SW480 (cell line): ENCODE measurements around the gene METTL23.
A peak's percentile ranks its signal among the peaks of the same experiment; 100 is the strongest.
"Not testable (repeated sequence)": the region's sequence is repeated elsewhere in the genome, so short reads cannot be mapped to it uniquely, and the experiment has no call there.

ENCODE experiments used
- DNase-seq: peaks from one replicate; pipeline ENCODE4 v3.0.0-alpha.2; 2016; ENCODE audit warnings: low spot score

Gene METTL23

DNA sequence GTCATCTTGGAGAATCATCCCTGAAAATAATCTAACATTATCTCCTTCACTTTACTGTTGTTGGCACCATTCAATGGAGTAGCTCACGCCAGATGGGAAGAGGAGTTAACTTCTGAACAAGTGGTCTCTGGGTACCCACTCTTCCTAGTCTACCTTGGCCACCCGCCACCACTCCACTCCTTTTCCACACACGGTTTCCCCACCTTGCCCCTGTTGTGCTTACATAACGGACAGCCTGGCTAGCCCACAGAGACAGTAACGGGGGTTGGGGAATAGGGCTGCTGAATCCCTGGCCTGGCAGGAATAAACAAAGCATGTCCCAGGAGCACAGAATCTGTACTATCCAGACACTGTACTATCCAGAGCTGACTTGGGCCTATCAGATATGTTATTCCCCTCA, 12.3 kb upstream of the METTL23 start:
- no peak for DNase-seq

DNA sequence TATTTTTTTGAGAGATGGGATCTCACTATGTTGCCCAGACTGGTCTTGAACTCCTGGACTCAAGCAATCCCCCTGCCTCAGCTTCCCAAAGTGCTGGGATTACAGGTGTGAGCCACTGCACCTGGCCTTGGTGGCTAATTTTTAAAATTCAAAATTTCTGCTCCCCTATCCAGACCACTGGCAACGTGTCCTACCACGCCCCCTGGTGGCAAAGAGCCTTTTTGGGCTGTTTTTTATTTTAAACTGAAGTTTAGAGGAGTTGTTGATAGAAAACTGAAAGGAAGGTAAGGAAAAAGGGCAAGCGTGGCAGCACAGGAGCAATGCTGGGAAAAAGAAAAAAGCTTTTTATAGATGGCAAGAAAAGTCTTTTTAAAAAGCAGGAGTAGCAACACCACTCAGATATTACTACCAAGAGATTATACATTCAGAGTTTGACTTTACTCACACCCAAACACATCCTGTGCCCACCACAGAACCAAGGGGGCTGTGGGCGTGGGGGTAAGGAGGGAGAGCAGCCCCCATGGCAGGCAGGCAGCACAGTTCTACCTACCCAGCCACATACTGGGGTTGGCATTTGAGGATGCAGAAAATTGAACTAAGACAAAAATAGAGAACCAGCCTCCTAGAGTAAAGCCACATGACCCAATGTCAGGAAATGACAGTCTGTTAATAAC, 11.7 kb upstream of the METTL23 start:
- no peak for DNase-seq

DNA sequence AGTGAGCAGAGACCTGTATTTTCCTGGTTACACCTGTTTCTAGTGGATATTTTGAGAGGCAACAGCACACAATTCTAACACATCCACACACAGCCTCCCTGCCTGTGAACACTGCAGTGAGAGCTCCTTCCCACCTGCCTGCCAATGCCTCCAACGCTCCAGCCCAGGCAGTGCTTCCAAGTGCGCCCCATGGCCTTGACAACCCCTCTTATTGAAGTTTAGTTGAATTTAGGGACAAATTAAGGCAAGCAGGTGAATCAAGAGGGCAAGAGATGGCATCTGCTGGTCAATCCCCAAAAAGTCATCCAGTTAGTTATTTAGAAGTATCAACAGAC, 11.2 kb upstream of the METTL23 start:
- no peak for DNase-seq

DNA sequence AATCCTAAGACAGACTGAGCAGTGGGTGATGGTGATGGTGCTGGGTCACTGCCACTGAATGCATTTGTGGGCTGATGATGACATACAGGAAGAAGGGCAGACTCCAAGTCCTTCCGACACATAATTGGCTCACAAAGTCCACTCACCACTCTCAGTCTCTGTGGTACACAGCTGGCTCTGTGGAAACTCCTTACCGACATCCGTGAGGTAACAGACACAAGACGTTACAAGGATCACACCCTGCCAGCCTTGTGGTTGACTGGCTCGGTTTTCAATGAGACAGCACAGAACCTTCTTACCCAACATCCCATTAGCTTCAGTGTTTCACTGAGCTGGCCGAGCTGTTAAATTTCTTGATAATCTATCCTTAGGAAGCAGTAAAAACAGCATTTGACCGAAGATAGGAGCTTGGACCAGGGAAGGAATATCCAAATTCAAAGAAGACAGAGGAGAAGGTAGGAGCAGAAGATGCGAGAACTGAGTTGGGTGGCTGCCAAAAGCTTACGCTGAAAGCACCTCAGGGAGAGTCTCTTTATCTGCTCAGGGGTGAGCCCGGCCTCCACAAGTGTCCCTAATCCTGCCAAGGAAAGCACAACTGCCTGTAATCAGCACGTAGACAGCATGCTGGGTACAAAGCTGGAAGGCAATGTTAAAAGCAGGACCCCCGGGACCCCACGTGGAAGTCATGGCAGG, 10.3 kb upstream of the METTL23 start:
- DNase-seq = no peak

DNA sequence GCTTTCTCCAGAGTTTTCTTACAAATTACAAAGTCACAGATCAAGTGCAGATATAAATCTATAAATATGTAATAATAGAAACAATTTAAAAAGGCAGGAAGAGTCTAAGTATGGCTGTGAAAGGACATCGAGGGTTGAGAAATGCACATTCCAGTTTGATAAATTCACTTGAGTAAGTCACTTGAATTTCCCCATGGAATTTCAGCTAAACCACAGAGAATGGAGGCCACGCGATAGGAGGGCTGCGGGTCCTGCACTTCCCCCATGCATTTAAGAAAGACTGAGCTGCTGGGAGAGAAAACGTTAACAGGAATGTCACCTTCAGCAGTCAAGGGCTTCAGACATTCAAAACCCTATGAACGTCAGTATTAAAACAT, 9.8 kb upstream of the METTL23 start:
- DNase-seq = no peak

DNA sequence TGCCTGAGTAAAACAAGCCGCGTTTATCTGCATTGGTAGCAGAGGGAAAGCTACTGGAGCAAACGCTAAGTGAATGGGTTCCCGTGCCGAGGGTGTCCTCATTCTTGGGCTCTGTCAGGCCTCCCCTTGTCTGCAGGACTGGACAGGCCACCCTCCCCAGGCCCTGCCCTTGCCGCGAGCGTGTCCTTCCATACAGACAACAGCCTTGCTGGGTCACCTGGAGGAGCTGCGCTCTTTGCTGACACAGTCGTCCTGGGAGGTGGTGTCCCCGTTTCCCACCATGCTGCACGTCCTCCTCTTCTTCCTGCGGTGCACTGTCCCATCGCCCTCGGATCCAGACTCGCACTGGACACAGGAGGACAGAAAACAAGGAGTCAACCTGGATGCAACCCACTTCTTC, 8.1 kb upstream of the METTL23 start:
- DNase-seq = no peak

DNA sequence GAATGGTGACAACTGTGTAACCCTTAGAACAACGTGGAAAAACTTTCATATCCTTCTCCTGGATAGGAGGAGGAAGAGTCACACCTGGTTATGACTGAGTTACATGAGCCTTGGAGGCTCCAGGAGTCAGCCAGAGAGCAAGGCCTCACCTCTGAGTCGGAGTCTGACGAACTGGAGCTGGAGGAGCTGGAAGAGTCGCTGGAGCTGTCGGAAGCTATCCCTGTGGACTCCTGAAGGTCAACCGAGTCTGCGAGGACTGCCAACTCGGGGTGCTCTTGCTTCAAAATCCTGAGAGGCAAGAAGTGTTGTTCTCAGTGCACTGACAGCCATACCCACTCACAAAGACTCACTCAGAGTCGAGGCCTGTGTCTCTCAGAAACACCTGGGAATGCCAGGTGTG, 6.4 kb upstream of the METTL23 start:
- DNase-seq = no peak

DNA sequence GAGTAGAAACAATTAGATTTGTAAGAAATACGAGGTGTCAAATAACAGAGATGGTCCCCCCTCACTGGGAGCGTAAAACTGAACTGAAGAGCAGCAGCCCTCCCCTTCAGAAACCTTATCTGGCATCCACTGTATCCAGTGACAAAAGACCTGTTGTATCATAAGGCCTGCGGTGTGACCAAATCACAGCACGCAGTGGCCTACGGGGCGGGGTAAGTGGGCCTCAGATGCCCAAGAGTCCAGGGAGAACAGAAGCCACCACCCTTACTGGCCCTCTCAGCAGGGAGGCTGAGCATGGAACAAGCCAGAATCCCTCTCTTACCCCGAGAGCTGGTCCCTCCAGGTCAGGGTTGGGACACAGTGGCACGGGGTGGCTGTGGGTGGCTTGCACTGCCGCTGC, 5.7 kb upstream of the METTL23 start:
- DNase-seq = no peak

DNA sequence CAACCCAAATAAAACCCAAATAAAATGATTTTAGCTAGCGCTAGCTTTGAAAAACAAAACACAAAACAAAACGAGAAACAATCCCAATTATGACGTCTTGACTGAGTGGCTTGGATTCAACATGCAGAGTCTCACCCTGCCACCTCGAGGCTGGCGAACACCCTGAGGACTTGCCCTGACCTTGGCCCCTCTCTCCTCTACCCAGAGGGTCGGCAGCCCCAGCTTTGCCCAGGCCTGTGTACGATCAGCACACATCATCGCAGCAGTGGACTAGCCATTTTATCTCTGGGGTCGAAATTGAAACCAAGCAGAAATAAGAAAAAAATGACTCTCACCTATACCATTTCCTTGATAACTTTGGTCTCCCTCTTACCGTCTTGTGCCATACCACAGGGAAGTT, 5.2 kb upstream of the METTL23 start:
- DNase-seq = no peak

DNA sequence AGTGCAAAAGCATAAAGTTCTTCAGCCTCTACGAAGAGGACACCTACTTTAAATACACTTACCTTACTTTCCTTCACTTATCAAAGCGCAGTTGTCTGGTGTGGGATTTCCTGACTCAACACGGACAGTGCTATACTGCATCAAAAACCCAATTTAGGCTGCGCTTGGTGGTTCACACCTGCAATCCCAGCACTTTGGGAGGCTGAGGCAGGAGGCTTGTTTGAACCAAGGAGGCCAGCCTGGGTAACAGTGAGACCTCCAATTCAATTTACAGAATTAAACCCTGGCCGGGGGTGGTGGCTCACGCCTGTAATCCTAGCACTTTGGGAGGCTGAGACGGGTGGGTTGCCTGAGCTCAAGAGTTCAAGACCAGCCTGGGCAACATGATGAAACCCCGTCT, 4.4 kb upstream of the METTL23 start:
- DNase-seq = no peak

DNA sequence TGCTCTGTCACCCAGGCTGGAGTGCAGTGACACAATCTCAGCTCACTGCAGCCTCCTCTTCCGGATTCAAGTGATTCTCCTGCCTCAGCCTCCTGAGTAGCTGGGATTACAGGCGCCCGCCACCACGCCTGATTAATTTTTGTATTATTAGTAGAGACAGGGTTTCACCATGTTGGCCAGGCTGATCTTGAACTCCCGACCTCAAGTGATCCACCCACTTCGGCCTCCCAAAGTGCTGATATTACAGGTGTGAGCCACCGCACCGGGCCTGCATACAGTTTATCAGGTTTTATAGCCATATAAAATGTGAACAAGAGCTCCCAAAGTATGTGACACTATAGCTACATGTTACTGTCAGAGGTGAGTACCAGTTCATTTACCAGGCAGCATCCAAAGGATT, 3.7 kb upstream of the METTL23 start:
- DNase-seq = not testable (repeated sequence)

DNA sequence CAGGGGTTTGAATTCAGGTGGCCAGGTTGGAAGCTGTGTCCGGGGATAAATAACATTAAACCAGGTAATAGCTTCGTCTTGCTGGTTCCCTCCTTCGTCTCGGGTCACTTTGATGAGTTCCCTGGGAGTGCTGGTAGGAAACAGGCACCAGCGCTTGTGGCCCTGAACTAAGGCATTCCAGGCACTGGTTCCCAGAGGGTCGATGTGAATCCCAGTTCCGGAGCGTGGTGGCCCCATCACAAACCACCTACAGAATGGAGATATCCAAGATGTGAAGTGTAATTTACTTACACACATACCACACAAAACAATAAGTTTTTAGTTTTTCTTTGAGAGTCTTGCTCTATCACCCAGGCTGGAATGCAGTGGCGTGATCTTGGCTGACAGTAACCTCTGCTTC, 2.8 kb upstream of the METTL23 start:
- no peak for DNase-seq

DNA sequence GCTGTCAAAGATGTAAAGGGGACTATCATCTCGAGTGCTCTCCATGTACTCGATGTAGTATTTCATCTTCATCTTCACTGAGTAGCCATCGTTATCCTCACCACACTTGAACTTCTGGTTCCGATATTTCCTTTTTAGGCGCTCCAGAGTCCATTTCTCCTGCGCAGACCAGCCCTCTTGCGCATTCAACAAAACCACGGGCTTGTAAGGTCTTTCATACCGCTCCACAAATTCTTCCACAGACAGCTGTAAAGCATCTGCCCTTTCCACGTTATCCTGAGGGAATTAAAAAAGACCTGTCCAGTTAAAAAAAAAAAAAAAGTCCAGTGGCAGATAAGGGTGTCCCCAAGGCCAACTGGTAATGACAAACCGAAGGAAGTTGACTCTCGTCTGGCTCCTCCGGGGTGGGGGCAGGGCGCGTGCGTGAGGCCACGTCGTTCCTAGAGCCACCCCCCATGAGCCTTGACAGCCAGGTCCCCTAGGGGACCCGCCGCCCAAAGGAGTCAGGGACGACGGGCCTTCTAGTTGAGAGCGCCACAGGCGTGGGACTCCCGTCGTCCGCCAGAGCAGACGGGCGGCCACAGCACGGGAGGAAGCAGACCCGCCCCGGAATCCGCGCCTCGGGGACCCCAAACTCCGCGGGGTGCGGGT, 934 bp upstream of the METTL23 start:
- DNase-seq = peak; percentile 68

DNA sequence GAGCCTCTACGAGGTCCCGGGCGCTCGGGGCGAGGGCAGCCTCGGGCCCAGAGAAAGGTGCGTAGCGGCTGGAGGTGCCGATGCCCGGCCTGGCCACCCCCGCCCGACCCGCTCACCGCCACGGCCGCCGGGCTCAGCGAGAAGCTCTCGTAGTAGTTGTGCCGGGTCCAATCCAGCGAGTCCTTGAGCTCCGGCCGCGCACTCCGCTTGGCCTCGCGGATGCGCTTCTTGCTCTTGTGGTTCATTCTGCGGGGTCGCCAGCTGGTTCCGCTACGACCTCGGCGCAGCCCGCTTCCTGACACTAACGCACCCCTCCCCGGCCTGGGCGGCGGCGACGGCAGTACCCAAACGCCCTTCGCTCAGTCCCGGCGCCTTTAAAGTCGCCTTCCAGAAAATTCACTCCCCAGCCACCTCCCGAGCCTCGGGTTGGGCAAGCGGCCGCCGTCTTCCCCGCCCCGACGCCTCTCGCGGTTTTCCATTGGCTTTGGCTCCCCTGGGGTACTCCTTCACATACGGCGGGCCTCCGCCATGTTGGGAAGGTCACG, 336 bp upstream of the METTL23 start, which contains the start of gene JMJD6:
Gene JMJD6, minus strand, starts transcription at position 376 of the 545 bp plus-strand sequence. Its CDS starts 131 bp downstream, at position 245.
- DNase-seq = peak; percentile 97

DNA sequence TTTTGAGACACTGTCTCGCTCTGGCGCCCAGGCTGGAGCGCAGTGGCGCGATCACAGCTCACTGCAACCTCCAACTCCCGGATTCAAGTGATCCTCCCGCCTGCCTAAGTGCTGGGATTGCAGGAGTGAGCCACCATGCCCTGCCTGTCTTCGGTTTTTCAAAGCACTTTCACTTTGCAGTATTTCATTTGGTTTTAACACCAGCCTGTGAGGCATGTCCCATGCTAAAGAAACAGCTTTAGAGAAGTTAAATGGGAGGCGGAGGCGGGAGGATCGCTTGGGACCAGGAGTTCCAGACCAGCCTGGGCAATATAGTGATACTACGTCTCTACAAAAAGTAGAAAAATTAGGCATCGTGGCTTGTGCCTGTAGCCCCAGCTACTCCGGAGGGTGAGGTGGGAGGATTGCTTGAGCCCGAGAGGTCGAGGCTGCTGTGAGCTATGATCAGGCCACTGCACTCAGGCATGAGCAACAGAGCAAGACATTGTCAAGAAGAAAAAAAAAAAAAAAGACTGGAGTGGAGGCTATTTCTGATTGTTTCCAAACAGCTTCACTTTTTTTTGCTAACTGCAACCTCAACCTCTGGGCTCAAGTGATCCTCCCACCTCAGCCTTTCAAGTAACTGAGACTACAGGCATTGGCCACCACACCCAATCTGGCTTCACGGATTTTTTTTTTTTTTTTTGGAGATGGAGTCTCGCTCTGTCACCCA, 1.3 kb downstream of the METTL23 start:
- DNase-seq = peak; percentile 37

DNA sequence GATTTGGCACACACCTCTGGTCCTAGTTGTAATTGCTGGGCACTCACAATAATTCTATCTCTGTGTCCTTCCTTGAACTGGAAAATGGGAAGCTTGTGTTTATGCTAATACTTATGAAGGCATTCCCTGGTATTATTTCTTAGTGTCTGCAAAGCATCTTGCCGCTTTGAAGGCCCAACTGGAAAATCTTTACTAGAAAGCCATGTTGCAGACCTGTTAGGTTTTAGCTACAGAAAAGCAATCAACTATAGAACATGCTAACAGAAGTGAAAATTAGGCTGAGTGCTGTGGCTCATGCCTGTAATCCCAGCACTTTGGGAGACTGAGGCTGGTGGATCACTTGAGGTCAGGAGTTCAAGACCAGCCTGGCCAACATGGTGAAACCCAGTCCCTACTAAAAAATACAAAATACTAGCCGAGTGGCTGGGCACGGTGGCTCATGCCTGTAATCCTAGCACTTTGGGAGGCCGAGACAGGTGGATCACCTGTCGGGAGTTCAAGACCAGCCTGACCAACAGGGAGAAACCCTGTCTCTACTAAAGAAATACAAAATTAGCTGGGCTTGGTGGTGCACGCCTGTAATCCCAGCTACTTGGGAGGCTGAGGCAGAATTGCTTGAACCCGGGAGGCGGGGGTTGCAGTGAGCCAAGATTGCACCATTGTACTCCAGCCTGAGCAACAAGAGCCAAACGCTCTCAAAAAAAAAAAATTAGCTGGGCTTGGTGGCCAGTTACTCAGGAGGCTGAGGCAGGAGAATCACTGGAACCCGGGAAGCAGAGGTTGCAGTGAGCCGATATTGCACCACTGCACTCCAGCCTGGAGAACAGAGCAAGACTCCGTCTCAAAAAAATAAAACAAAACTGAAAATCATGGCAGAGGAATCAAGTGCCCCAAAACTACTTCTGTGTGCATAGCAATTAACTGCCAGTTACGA, 5.4 kb downstream of the METTL23 start:
- DNase-seq = not testable (repeated sequence)

DNA sequence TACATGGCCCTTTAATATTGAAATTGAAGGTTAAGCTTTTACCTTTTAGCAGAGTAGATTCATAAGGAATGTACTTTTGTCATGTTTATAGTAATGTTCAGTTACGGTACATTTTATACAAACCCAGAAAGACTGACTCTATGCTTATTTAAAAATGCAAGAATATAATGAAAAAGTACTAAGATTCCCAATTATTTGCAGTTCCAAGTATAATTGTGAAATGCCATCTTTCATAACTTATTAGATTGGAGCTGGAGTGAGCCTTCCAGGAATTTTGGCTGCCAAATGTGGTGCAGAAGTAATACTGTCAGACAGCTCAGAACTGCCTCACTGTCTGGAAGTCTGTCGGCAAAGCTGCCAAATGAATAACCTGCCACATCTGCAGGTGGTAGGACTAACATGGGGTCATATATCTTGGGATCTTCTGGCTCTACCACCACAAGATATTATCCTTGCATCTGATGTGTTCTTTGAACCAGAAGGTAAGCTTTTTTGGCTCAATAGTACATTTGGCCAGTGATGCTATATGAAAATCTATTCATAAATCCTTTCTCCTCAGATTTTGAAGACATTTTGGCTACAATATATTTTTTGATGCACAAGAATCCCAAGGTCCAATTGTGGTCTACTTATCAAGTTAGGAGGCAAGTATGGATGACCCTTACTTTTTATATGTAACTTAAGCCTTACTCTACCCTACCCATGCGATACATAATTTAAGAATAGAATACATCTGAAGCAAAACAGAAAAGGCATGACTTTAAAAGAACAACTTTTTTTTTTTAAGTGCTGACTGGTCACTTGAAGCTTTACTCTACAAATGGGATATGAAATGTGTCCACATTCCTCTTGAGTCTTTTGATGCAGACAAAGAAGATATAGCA, 6.3 kb downstream of the METTL23 start:
- no peak for DNase-seq

DNA sequence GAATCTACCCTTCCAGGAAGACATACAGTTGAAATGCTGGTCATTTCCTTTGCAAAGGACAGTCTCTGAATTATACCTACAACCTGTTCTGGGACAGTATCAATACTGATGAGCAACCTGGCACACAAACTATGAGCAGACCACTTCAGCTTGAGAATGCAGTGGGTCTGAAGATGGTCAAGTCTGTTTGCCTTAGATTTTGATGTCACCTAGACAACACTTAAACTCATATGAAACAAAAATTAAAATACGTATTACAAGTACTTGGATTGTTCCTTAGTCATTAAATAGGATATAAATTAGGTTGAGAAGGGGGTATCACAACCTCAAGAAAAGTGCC, 6.9 kb downstream of the METTL23 start:
- no peak for DNase-seq

DNA sequence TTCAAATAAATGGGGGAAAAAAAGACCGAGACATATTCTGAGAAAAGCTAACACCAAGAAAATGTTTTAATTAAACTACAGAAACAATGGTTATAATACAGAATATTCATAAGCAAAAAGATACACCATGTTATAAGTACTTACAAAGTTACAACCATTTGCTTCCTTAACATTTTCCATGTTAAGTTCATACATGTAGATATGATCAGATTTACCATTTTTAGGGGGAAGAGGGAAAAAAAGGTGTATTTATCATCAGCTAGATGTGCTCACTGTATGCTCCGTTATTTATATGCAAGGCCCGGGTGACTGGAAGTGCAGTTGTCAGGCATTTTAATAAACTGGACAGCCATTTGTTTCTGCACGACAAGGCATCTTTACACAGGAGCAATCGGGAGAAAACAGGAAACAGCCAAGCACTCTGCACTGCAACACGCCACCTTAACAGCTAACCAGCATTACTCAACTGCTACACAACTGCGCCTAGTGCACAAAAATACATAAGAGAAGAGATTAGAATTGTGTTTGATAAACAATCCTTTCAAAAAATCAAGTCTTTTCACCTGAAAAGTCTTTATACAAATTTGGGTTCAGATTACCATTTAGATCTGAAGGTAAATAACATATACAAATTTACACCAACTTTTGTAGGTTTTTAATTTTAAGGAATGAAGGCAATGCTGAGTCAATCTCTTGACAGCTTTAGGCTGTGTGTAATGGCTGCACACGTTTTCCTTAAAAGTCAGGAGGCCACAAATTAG, 7.6 kb downstream of the METTL23 start:
- DNase-seq = no peak

DNA sequence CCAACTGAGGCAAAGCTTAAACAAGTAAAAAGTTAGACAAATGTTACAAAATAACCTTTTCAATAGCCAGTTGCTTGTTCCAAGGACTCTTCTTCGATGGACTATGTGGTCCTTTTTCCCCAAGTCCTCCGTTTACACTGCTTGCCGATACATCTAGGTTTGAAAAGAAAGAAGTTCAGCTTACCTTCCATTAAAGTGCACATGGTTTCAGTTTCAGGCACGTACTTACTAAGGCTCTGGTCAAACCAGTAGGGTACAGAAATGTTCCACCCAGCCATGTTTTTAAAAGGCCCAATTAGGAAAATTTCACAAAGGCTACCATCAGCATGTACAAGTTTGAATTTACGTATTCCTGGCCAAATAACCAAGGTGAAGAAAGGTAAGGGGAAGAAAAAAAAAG, 8.4 kb downstream of the METTL23 start:
- peak; percentile 64 for DNase-seq
